HL-60 (cell line): ENCODE results near the gene PLAAT2.
A peak's percentile ranks its signal among the peaks of the same experiment; 100 is the strongest.

Experiments used
- DNase-seq, 2 experiments: peaks; one replicate each; pipeline ENCODE4 v3.0.0-alpha.2; 2010 to 2020; ENCODE audit warnings: low read depth in 1 of 2, low spot score in 1 of 2
- H3K27ac ChIP-seq: fragments of 250-450 bp; sonication (Bioruptor Pico); replicated peaks from 2 replicates; pipeline ENCODE4 v1.5.1; 2020; ENCODE audit warnings: mild to moderate bottlenecking, moderate library complexity
- H3K27me3 ChIP-seq: fragments of 250-450 bp; sonication (Bioruptor Pico); 2 replicates; pipeline ENCODE4 v1.5.1; 2021; ENCODE audit warnings: mild to moderate bottlenecking, moderate library complexity; ENCODE audit not compliant: insufficient read depth, poor library complexity, severe bottlenecking
- H3K4me3 ChIP-seq: replicated peaks from 2 replicates; pipeline ENCODE4 v1.5.1; 2011; ENCODE audit warnings: mild to moderate bottlenecking, control low read depth, low read length; ENCODE audit not compliant: insufficient read depth
- CTCF ChIP-seq: IDR thresholded peaks from one replicate; pipeline ENCODE4 v1.5.1; 2011; ENCODE audit warnings: low read length, control low read depth, inconsistent platforms; ENCODE audit not compliant: insufficient read depth
- GABPA ChIP-seq: IDR thresholded peaks from 2 replicates; pipeline ENCODE4 v1.6.1; 2012; ENCODE audit warnings: low read depth
- POLR2AphosphoS5 ChIP-seq: IDR thresholded peaks from 2 replicates; pipeline ENCODE4 v1.6.1; 2012; ENCODE audit warnings: low read depth
- REST ChIP-seq: IDR thresholded peaks from 2 replicates; pipeline ENCODE4 v1.6.1; 2012; ENCODE audit warnings: low read depth; ENCODE audit not compliant: insufficient replicate concordance
- SPI1 ChIP-seq: IDR thresholded peaks from 2 replicates; pipeline ENCODE4 v1.6.1; 2012; ENCODE audit warnings: low read depth, mild to moderate bottlenecking, borderline replicate concordance

The PLAAT2 gene

GRCh38 chr11:63505857-63506528 is 57.2 kb downstream of the PLAAT2 start, which contains the start of gene LGALS12:
Gene LGALS12, plus strand, starts transcription at chr11:63506084. Its CDS starts 375 bp downstream, at chr11:63506459.
- Histone ChIP-seq H3K27me3 (no peaks in the 10 kb centered on the region), H3K4me3 (peak within 1 kb of the TSS; percentile 77), H3K27ac (peak within 1 kb of the TSS; percentile 91)
- DNase-seq = peak; percentile 91 to 98
- peak; percentile 72; the same call in 1 of the 2 replicates for TF ChIP-seq SPI1
- no peak for TF ChIP-seq GABPA
- peak; percentile 35 for TF ChIP-seq REST
- TF ChIP-seq POLR2AphosphoS5 = peak; percentile 68

GRCh38 chr11:63504933-63505586 is 58.1 kb downstream of the PLAAT2 start:
- DNase-seq = peak in 1 of 2 experiments; percentile 54
- no peaks in the 10 kb centered on the region for H3K27me3 ChIP-seq
- TF ChIP-seq REST (no peak), GABPA (no peak), SPI1 (peak; percentile 75; the same call in 1 of the 2 replicates), POLR2AphosphoS5 (no peak), CTCF (no peak)
- no peak overlapping the region for H3K4me3 ChIP-seq
- H3K27ac ChIP-seq = peak overlapping the region; percentile 91

- Histone ChIP-seq H3K27me3 (no peaks in the 10 kb centered on the region), H3K4me3 (no peak overlapping the region), H3K27ac (peak overlapping the region; percentile 91)
- DNase-seq = peak in 1 of 2 experiments; percentile 23
- TF ChIP-seq REST (no peak), SPI1 (no peak), CTCF (no peak), POLR2AphosphoS5 (no peak), GABPA (no peak)
These were observed 59.1 kb downstream of the PLAAT2 start for GRCh38 chr11:63504054-63504453.
